HG03378 (cell line): ENCODE results near the gene IFI30.

Experiments used
- ATAC-seq: cut with Tn5 transposase; IDR thresholded peaks from one replicate; pipeline ENCODE4 v1.9.1; 2021; ENCODE audit warnings: mild to moderate bottlenecking, moderate library complexity; ENCODE audit not compliant: unreplicated experiment

The IFI30 gene

GRCh38 chr19:18223860-18224524 is 50.4 kb downstream of the IFI30 start:
- ATAC-seq: no peak

- peak; percentile 85 for ATAC-seq
Measured at GRCh38 chr19:18224525-18225354, 51.1 kb downstream of the IFI30 start.

- no peak for ATAC-seq
Measured at GRCh38 chr19:18225355-18225701, 51.7 kb downstream of the IFI30 start.

GRCh38 chr19:18225702-18226468 is 52.3 kb downstream of the IFI30 start, which contains the start of gene PDE4C:
Gene PDE4C (minus strand): TSS chr19:18226438. CDS start chr19:18226415, 23 bp downstream.
- no peak for ATAC-seq

- no peak for ATAC-seq
Measured at GRCh38 chr19:18226956-18227780, 53.6 kb downstream of the IFI30 start.
